ENCODE results near the gene NR3C2. TPM values are rescaled to one million over a fixed set of nuclear protein-coding genes. Genes with fewer than 3 reads are reported as not detected.
"Not testable (repeated sequence)": the region's sequence is repeated elsewhere in the genome, so short reads cannot be mapped to it uniquely, and the experiment has no call there.

Gene NR3C2
- total RNA-seq, 2 experiments from 2014 or later = 3.1 to 3.3 TPM

- POLR2A ChIA-PET = no interaction called here
Observed at GRCh38 chr4:148200960-148201359, 241.3 kb downstream of the NR3C2 start.

GRCh38 chr4:148196164-148196563, 246.1 kb downstream of the NR3C2 start:
- ChIA-PET CTCF (no interaction called here), POLR2A (no interaction called here)

More at GRCh38 chr4:148200960-148201359, 241.3 kb downstream of the NR3C2 start:
- CTCF ChIA-PET = no interaction called here

GRCh38 chr4:148192526-148192925, 249.7 kb downstream of the NR3C2 start:
- POLR2A ChIA-PET = no interaction called here

GRCh38 chr4:148187454-148188222, 254.6 kb downstream of the NR3C2 start:
- CTCF ChIA-PET, POLR2A ChIA-PET: not testable (repeated sequence)

More at GRCh38 chr4:148192526-148192925, 249.7 kb downstream of the NR3C2 start:
- CTCF ChIA-PET = no interaction called here

- ChIA-PET POLR2A (no interaction called here), CTCF (no interaction called here)
Observed at GRCh38 chr4:148184922-148185321, 257.3 kb downstream of the NR3C2 start.

GRCh38 chr4:148182230-148182911, 259.8 kb downstream of the NR3C2 start:
- ChIA-PET CTCF (interaction anchor here (0.6 kb wide), 1 partner anchor 17 kb away, joined by 3 read pairs; no protein-coding TSS in a partner anchor), POLR2A (no interaction called here)

- ChIA-PET CTCF (no interaction called here), POLR2A (no interaction called here)
Observed at GRCh38 chr4:148173397-148174017, 268.7 kb downstream of the NR3C2 start.

- POLR2A ChIA-PET = no interaction called here
- CTCF ChIA-PET = no interaction called here
Observed at GRCh38 chr4:148171596-148171995, 270.6 kb downstream of the NR3C2 start.

GRCh38 chr4:148170408-148171365, 271.5 kb downstream of the NR3C2 start:
- POLR2A ChIA-PET = no interaction called here
- CTCF ChIA-PET = no interaction called here

GRCh38 chr4:148166132-148166591, 276.1 kb downstream of the NR3C2 start:
- POLR2A ChIA-PET = no interaction called here

GRCh38 chr4:148164557-148164956, 277.7 kb downstream of the NR3C2 start:
- ChIA-PET POLR2A (no interaction called here), CTCF (no interaction called here)

More at GRCh38 chr4:148166132-148166591, 276.1 kb downstream of the NR3C2 start:
- CTCF ChIA-PET = no interaction called here

- ChIA-PET CTCF (no interaction called here), POLR2A (no interaction called here)
Observed at GRCh38 chr4:148162991-148163390, 279.2 kb downstream of the NR3C2 start.

GRCh38 chr4:148162519-148162918, 279.7 kb downstream of the NR3C2 start:
- ChIA-PET CTCF (no interaction called here), POLR2A (no interaction called here)

- CTCF ChIA-PET = no interaction called here
Observed at GRCh38 chr4:148161601-148162000, 280.6 kb downstream of the NR3C2 start.

GRCh38 chr4:148159793-148160192, 282.4 kb downstream of the NR3C2 start:
- ChIA-PET POLR2A (no interaction called here), CTCF (no interaction called here)

More at GRCh38 chr4:148161601-148162000, 280.6 kb downstream of the NR3C2 start:
- POLR2A ChIA-PET = no interaction called here

- ChIA-PET POLR2A (no interaction called here), CTCF (no interaction called here)
Observed at GRCh38 chr4:148154769-148155168, 287.4 kb downstream of the NR3C2 start.

GRCh38 chr4:148152868-148153625, 289.2 kb downstream of the NR3C2 start:
- ChIA-PET CTCF (interaction anchor here (0.8 kb wide), 1 partner anchor 16 kb away, joined by 3 read pairs; no protein-coding TSS in a partner anchor), POLR2A (no interaction called here)

- ChIA-PET CTCF (no interaction called here), POLR2A (no interaction called here)
Observed at GRCh38 chr4:148151806-148152205, 290.4 kb downstream of the NR3C2 start.

GRCh38 chr4:148145475-148145874, 296.7 kb downstream of the NR3C2 start:
- POLR2A ChIA-PET = no interaction called here
- CTCF ChIA-PET = no interaction called here
